DOHH2 (cell line): ENCODE data around the gene CRNKL1.

Source experiments
- CTCF ChIP-seq: fragments of 200-600 bp; sonication (generic); IDR thresholded peaks from one replicate; pipeline ENCODE4 v1.5.1; 2014; ENCODE audit warnings: antibody characterized with exemption, mild to moderate bottlenecking, low read depth, low read length; ENCODE audit not compliant: poor library complexity, severe bottlenecking
- EZH2phosphoT487 ChIP-seq: fragments of 200-600 bp; sonication (generic); IDR thresholded peaks from 2 replicates; pipeline ENCODE4 v1.6.1; 2017; ENCODE audit warnings: borderline replicate concordance, mild to moderate bottlenecking, antibody characterized with exemption, low read length, moderate library complexity, mixed read lengths

GRCh38 chr20:20027284-20027683, 25.0 kb downstream of the CRNKL1 start:
- TF ChIP-seq CTCF = no peak
- no peak for TF ChIP-seq EZH2phosphoT487
